Trophoblast cell (in vitro differentiated cells and primary cell): ENCODE measurements around the gene ATOSA.

Experiments
- DNase-seq, 2 donors: peaks; one replicate each; pipeline ENCODE4 v3.0.0-alpha.2; 2016
- H2AFZ ChIP-seq: 2 replicates; pipeline ENCODE4 v1.6.1; 2013; ENCODE audit warnings: low read length, moderate library complexity, mild to moderate bottlenecking; ENCODE audit not compliant: insufficient read depth, poor library complexity
- H2AK5ac ChIP-seq: 2 replicates; pipeline ENCODE4 v1.6.1; 2013; ENCODE audit warnings: mild to moderate bottlenecking, low read length
- H2BK120ac ChIP-seq: 2 replicates; pipeline ENCODE4 v1.6.1; 2013; ENCODE audit warnings: low read length, mild to moderate bottlenecking, moderate library complexity; ENCODE audit not compliant: insufficient read depth, poor library complexity
- H2BK12ac ChIP-seq: 2 replicates; pipeline ENCODE4 v1.6.1; 2013; ENCODE audit warnings: mild to moderate bottlenecking, low read length, moderate library complexity
- H2BK5ac ChIP-seq: 2 replicates; pipeline ENCODE4 v1.6.1; 2013; ENCODE audit warnings: low read length, low read depth, moderate library complexity, mild to moderate bottlenecking; ENCODE audit not compliant: poor library complexity
- H3K14ac ChIP-seq: 2 replicates; pipeline ENCODE4 v1.6.1; 2013; ENCODE audit warnings: mild to moderate bottlenecking, low read length
- H3K18ac ChIP-seq: 2 replicates; pipeline ENCODE4 v1.6.1; 2013; ENCODE audit warnings: mild to moderate bottlenecking, low read length
- H3K23ac ChIP-seq: 2 replicates; pipeline ENCODE4 v1.6.1; 2013; ENCODE audit warnings: low read length
- H3K27ac ChIP-seq: 2 replicates; pipeline ENCODE4 v1.5.1; 2013; ENCODE audit warnings: low read depth, mild to moderate bottlenecking, inconsistent platforms, low read length, moderate library complexity
- H3K27me3 ChIP-seq: 2 replicates; pipeline ENCODE4 v1.6.1; 2013; ENCODE audit warnings: inconsistent platforms, mild to moderate bottlenecking, low read length, moderate library complexity; ENCODE audit not compliant: insufficient read depth
- H3K36me3 ChIP-seq, 2 experiments: 1 replicate in 1 of 2; 2 replicates in 1 of 2; pipeline ENCODE4 v1.6.1; 2013; ENCODE audit warnings: low read length in 2 of 2, mild to moderate bottlenecking in 2 of 2, moderate library complexity in 1 of 2; ENCODE audit not compliant: insufficient read depth in 2 of 2, control insufficient read depth in 1 of 2
- H3K4ac ChIP-seq: 2 replicates; pipeline ENCODE4 v1.6.1; 2013; ENCODE audit warnings: low read depth, mild to moderate bottlenecking, low read length, moderate library complexity
- H3K4me1 ChIP-seq, 2 experiments: 1 replicate in 1 of 2; 2 replicates in 1 of 2; pipeline ENCODE4 v1.6.1; 2013; ENCODE audit warnings: low read length in 2 of 2, mild to moderate bottlenecking in 2 of 2, moderate library complexity in 1 of 2; ENCODE audit not compliant: insufficient read depth in 2 of 2, control insufficient read depth in 1 of 2
- H3K4me2 ChIP-seq: 2 replicates; pipeline ENCODE4 v1.6.1; 2013; ENCODE audit warnings: inconsistent platforms, mild to moderate bottlenecking, low read length, moderate library complexity
- H3K4me3 ChIP-seq: 2 replicates; pipeline ENCODE4 v1.5.1; 2013; ENCODE audit warnings: mild to moderate bottlenecking, low read depth, low read length, inconsistent platforms
- H3K79me1 ChIP-seq: one replicate; pipeline ENCODE4 v1.6.1; 2013; ENCODE audit warnings: low read length
- H3K79me2 ChIP-seq: 2 replicates; pipeline ENCODE4 v1.6.1; 2013; ENCODE audit warnings: low read length, mild to moderate bottlenecking; ENCODE audit not compliant: control insufficient read depth, insufficient read depth, poor library complexity
- H3K9ac ChIP-seq: 2 replicates; pipeline ENCODE4 v1.6.1; 2013; ENCODE audit warnings: mild to moderate bottlenecking, low read length
- H3K9me3 ChIP-seq: 2 replicates; pipeline ENCODE4 v1.6.1; 2013; ENCODE audit warnings: low read depth, mild to moderate bottlenecking, control low read depth, inconsistent platforms, low read length; ENCODE audit not compliant: insufficient read depth
- H4K12ac ChIP-seq: 2 replicates; pipeline ENCODE4 v1.6.1; 2013; ENCODE audit warnings: low read depth, mild to moderate bottlenecking, low read length, moderate library complexity
- H4K8ac ChIP-seq: 2 replicates; pipeline ENCODE4 v1.6.1; 2013; ENCODE audit warnings: low read depth, mild to moderate bottlenecking, low read length, moderate library complexity
- H4K91ac ChIP-seq: one replicate; pipeline ENCODE4 v1.6.1; 2013; ENCODE audit warnings: low read depth, mild to moderate bottlenecking, low read length, moderate library complexity
- WGBS: extraction: QIAGEN DNeasy Blood & Tissue Kit; methylation state at CpG from one replicate; pipeline ENCODE4 v1.1.7; 2013; ENCODE audit warnings: missing lambda C conversion rate; ENCODE audit not compliant: insufficient read length, insufficient coverage; ENCODE audit errors: extremely low coverage; 5-methylcytosine and 5-hydroxymethylcytosine counted together

ATOSA gene

DNA sequence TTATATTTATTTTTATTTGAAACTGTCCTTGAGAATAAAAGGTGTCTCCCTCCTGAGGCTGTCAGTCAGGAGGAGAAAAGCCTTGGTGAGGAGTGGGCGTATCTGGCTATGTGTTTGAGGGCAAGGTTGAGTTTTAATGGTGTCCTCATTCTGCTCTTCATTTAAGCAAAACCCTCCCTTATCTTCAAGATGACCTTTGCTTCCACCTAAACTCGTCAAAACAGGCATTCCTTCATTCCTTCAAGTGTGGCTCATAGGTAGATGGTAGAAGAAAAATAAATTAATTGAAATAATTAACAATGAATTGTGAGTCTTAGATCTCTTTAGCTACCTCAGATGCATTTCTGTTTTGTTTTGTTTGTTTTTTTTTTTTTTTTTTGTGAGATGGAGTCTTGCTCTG, 39.4 kb upstream of the ATOSA start:
- no peak overlapping the region for H2AFZ ChIP-seq
- H3K14ac ChIP-seq: no peak overlapping the region
- no peak overlapping the region for H4K8ac ChIP-seq
- H4K91ac ChIP-seq: peak overlapping the region; percentile 65
- H3K79me2 ChIP-seq: no peaks in the 10 kb centered on the region
- H2BK5ac ChIP-seq: peak overlapping the region; percentile 37
- no peak overlapping the region for H3K4ac ChIP-seq
- H3K18ac ChIP-seq: no peak overlapping the region
- no peaks in the 10 kb centered on the region for H3K79me1 ChIP-seq
- no peaks in the 10 kb centered on the region for H3K36me3 ChIP-seq
- H3K9me3 ChIP-seq: no peaks in the 10 kb centered on the region
- H2BK120ac ChIP-seq: no peak overlapping the region
- peak in 1 of 2 donors; percentile 78 for DNase-seq
- no peak overlapping the region for H3K4me3 ChIP-seq
- H3K27me3 ChIP-seq: no peaks in the 10 kb centered on the region
- H3K27ac ChIP-seq: peak overlapping the region; percentile 54
- no peak overlapping the region for H3K9ac ChIP-seq
- no peak overlapping the region for H3K4me2 ChIP-seq
- no CpG with 5 or more reads among the region's 2 CpGs for WGBS
- H2BK12ac ChIP-seq: no peak overlapping the region
- no peak overlapping the region for H4K12ac ChIP-seq
- H2AK5ac ChIP-seq: no peak overlapping the region
- H3K4me1 ChIP-seq: no peaks in the 10 kb centered on the region
- no peak overlapping the region for H3K23ac ChIP-seq

DNA sequence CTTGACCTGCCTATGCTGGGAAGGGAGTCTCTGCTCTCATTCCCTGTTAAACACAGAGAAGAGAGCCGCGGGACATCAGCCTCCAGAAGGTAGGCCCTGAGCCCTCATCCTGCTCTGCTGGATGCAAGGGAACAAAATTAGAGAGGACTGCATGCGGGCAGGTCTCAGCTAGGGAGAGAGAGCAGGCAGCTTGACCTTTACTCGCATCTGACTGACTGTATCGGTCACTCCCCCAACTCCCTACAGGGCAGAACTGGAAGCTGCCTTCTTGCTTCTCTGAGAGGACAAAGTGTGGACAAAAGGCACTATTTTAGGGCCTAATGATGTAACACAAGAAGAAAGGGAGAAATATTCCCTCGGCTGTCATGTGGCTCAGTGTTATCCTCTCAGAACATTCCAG, 38.7 kb upstream of the ATOSA start:
- Histone ChIP-seq H3K9ac (no peak overlapping the region), H3K4ac (no peak overlapping the region), H3K79me2 (no peaks in the 10 kb centered on the region), H2BK120ac (no peak overlapping the region), H4K91ac (peak overlapping the region; percentile 65), H3K9me3 (no peaks in the 10 kb centered on the region), H3K4me1 (no peaks in the 10 kb centered on the region), H4K12ac (no peak overlapping the region), H2BK5ac (no peak overlapping the region), H3K27me3 (no peaks in the 10 kb centered on the region), H3K14ac (no peak overlapping the region), H3K4me3 (no peak overlapping the region), H2AK5ac (no peak overlapping the region), H3K36me3 (no peaks in the 10 kb centered on the region), H3K79me1 (no peaks in the 10 kb centered on the region), H3K23ac (no peak overlapping the region), H3K4me2 (no peak overlapping the region), H2AFZ (no peak overlapping the region), H2BK12ac (no peak overlapping the region), H3K18ac (no peak overlapping the region), H4K8ac (no peak overlapping the region), H3K27ac (peak overlapping the region; percentile 54)
- no CpG with 5 or more reads among the region's 6 CpGs for WGBS
- peak; percentile 90 to 91 for DNase-seq

DNA sequence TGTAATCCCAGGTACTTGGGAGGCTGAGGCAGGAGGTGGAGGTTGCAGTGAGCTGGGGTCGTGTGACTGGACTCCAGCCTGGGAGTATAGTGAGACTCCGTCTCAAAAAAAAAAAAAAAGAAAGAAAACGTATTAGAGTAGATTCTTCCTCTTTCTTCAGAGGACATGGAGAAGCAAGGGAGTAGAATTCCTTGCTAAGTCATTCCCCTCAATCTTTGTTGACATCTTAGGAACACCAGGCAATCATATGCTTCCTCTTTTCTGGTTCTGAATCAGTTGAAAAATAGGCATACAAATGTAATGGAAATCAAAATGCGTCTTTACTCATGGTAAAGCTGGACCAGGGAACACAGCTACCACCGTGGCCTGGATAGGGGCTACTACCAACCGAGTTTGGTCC, 38.3 kb upstream of the ATOSA start:
- no peak overlapping the region for H3K18ac ChIP-seq
- no CpG with 5 or more reads among the region's 6 CpGs for WGBS

DNA sequence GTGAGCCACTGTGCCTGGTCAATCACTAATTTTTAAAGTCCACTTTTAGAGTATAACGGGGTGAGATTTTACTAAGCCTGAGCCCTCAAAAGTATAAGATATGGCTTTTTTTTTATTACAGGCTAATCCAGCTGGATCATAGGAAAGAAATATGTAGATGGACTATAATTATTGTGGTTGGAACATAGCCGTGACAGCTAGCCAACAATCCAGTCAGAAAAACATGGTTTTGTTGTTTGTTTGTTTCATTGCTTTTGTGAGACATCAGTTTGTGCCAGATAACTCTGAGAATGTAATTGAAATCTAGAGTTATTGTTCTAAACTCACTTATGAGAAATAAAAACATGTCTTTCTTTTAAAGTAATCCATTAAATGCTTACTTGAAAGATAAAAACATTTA, 37.3 kb upstream of the ATOSA start:
- Histone ChIP-seq H3K36me3 (no peaks in the 10 kb centered on the region), H3K27ac (no peak overlapping the region), H4K91ac (no peak overlapping the region), H3K9ac (no peak overlapping the region), H2BK5ac (no peak overlapping the region), H3K79me2 (no peaks in the 10 kb centered on the region), H3K4me1 (no peaks in the 10 kb centered on the region), H3K18ac (no peak overlapping the region), H2BK12ac (no peak overlapping the region), H3K4me2 (no peak overlapping the region), H4K12ac (no peak overlapping the region), H3K14ac (no peak overlapping the region), H3K27me3 (no peaks in the 10 kb centered on the region), H2AFZ (no peak overlapping the region), H4K8ac (no peak overlapping the region), H3K23ac (no peak overlapping the region), H2BK120ac (no peak overlapping the region), H3K4ac (no peak overlapping the region), H3K9me3 (no peaks in the 10 kb centered on the region), H3K79me1 (no peaks in the 10 kb centered on the region), H2AK5ac (no peak overlapping the region), H3K4me3 (no peak overlapping the region)
- no CpG with 5 or more reads among the region's 2 CpGs for WGBS
- DNase-seq: no peak

More for the DNA sequence above, 38.3 kb upstream of the ATOSA start:
- Histone ChIP-seq H4K91ac (no peak overlapping the region), H3K36me3 (no peaks in the 10 kb centered on the region), H3K79me1 (no peaks in the 10 kb centered on the region), H3K79me2 (no peaks in the 10 kb centered on the region), H2AK5ac (no peak overlapping the region), H3K23ac (no peak overlapping the region), H3K27ac (peak overlapping the region; percentile 7), H4K12ac (no peak overlapping the region), H2BK120ac (no peak overlapping the region), H2BK5ac (no peak overlapping the region), H3K4me1 (no peaks in the 10 kb centered on the region), H3K9ac (no peak overlapping the region), H3K27me3 (no peaks in the 10 kb centered on the region), H3K4me2 (no peak overlapping the region), H3K4me3 (no peak overlapping the region), H3K4ac (no peak overlapping the region), H2AFZ (no peak overlapping the region), H4K8ac (no peak overlapping the region), H3K9me3 (no peaks in the 10 kb centered on the region), H3K14ac (no peak overlapping the region), H2BK12ac (no peak overlapping the region)
- DNase-seq: no peak
